Uterus (tissue), 4 donors: ENCODE results near the gene AMER3. TPM values are rescaled to one million over a fixed set of nuclear protein-coding genes. Genes with fewer than 3 reads are reported as not detected.
"Not testable (repeated sequence)": the region's sequence is repeated elsewhere in the genome, so short reads cannot be mapped to it uniquely, and the experiment has no call there.

Experiments used
- DNase-seq, 2 donors: peaks; one replicate each; pipeline ENCODE4 v3.0.0-alpha.2; 2019 to 2020
- H3K27ac ChIP-seq, 2 donors: fragments of 200-600 bp; sonication (generic); 1 replicate in 1 of 2; 2 replicates in 1 of 2; pipeline ENCODE4 v1.5.1; 2016 to 2018
- H3K27me3 ChIP-seq, 2 donors: fragments of 200-600 bp; sonication (generic); one replicate each; pipeline ENCODE4 v1.5.1; 2018 to 2019; ENCODE audit warnings: control low read depth in 1 of 2
- H3K36me3 ChIP-seq, 2 donors: fragments of 200-600 bp; sonication (generic); one replicate each; pipeline ENCODE4 v1.5.1; 2019; ENCODE audit warnings: control low read depth in 1 of 2
- H3K4me1 ChIP-seq, 2 donors: fragments of 200-600 bp; sonication (generic); one replicate each; pipeline ENCODE4 v1.5.1; 2018 to 2019; ENCODE audit warnings: control low read depth in 1 of 2
- H3K4me3 ChIP-seq, 2 donors: fragments of 200-600 bp; sonication (generic); 1 replicate in 1 of 2; 2 replicates in 1 of 2; pipeline ENCODE4 v1.5.1; 2018 to 2019; ENCODE audit warnings: mild to moderate bottlenecking in 1 of 2
- H3K9me3 ChIP-seq, 2 donors: fragments of 200-600 bp; sonication (generic); one replicate each; pipeline ENCODE4 v1.5.1; 2019; ENCODE audit warnings: control low read depth in 1 of 2
- CTCF ChIP-seq, 4 experiments: fragments of 200-600 bp in 2 of 4; fragments of 450-650 bp in 2 of 4; sonication (generic) in 2 of 4; IDR thresholded peaks; one replicate each; pipeline ENCODE4 v1.5.1; 2016 to 2019; ENCODE audit warnings: antibody characterized with exemption in 4 of 4, mild to moderate bottlenecking in 2 of 4, moderate library complexity in 1 of 4
- POLR2A ChIP-seq, 2 donors: fragments of 450-650 bp; IDR thresholded peaks; one replicate each; pipeline ENCODE4 v1.6.1; 2016; ENCODE audit warnings: antibody characterized with exemption in 2 of 2, mild to moderate bottlenecking in 1 of 2, moderate library complexity in 1 of 2
- intact Hi-C: fragments of 100-400 bp; cut with DNase I; formaldehyde crosslinking; loops from one replicate; pipeline ENCODE4 v1.15.1; 2023; ENCODE audit warnings: low total_unique reads
- total RNA-seq, 4 donors: library from RNA; depleted of rRNA in 3 of 4; stranded (reverse); fragments of >200 nt in 3 of 4; gene quantifications; one replicate each; pipeline versions ENCODE4 v1.1.0 to v1.2.4, GENCODE V29; 2014 to 2023
- donor health status: DM: yes; HTN: yes; CAD: no.

The AMER3 gene
- total RNA-seq, 4 donors from 2014 or later = 0.21 TPM; not detected in 3

GRCh38 chr2:130729322-130730299 is 25.7 kb upstream of the AMER3 start:
- H3K4me1 ChIP-seq = peaks cover 6 to 7% of the 10 kb centered on the region in 2 donors
- H3K4me3 ChIP-seq = no peak overlapping the region
- no peaks in the 10 kb centered on the region for H3K9me3 ChIP-seq
- no peak overlapping the region for H3K27ac ChIP-seq
- H3K27me3 ChIP-seq = no peaks in the 10 kb centered on the region
- TF ChIP-seq CTCF (IDR thresholded peaks at IDR 0.05) (no peak), POLR2A (IDR thresholded peaks at IDR 0.05) (no peak)
- DNase-seq = no peak
- H3K36me3 ChIP-seq = no peaks in the 10 kb centered on the region
- intact Hi-C loops = no loop called here

DNA sequence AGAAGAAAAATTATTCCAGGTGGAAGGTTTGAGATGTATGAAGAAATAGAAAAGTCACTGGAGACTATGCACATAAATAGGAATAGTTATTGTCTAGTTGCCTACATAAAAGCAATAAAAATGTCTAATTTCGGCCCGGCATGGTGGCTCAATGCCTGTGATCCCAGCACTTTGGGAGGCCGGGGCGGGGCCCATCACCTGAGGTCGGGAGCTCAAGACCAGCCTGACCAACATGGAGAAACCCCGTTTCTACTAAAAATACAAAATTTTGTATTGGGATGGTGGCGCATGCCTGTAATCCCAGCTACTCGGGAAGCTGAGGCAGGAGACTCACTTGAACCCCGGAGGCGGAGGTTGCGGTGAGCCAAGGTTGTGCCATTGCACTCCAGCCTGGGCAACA is 23.1 kb upstream of the AMER3 start:
- H3K27me3 ChIP-seq, DNase-seq, H3K9me3 ChIP-seq, H3K36me3 ChIP-seq, H3K4me1 ChIP-seq, H3K4me3 ChIP-seq, intact Hi-C loops, H3K27ac ChIP-seq: not testable (repeated sequence)

GRCh38 chr2:130735200-130735599 is 20.1 kb upstream of the AMER3 start:
- no peak for DNase-seq
- intact Hi-C loops = no loop called here

DNA sequence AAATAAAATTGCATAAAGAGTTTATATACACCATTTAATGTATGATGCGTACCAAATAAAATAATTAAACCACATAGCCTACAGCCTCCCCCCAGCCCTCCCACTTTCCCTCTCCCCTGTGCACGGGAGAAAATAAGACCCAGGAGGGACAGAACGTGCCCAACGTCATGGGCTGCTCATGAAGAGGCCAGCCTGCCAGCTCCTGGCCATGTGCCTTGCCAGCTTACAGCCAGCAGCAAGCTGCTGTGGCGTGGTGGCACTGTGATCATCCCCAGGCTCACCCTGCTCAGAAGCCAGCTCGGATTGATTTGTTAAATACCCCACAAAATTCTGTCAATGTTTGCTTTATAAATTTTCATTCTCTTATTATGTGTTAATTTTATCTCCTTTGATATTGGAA is 18.9 kb upstream of the AMER3 start:
- DNase-seq = no peak
- H3K4me3 ChIP-seq = no peak overlapping the region
- H3K36me3 ChIP-seq = no peaks in the 10 kb centered on the region
- no peaks in the 10 kb centered on the region for H3K4me1 ChIP-seq
- TF ChIP-seq POLR2A (IDR thresholded peaks at IDR 0.05) (no peak), CTCF (IDR thresholded peaks at IDR 0.05) (no peak)
- no peak overlapping the region for H3K27ac ChIP-seq
- H3K27me3 ChIP-seq = no peaks in the 10 kb centered on the region
- intact Hi-C loops = no loop called here
- H3K9me3 ChIP-seq = no peaks in the 10 kb centered on the region

More at GRCh38 chr2:130735200-130735599, 20.1 kb upstream of the AMER3 start:
- TF ChIP-seq CTCF (IDR thresholded peaks at IDR 0.05) (no peak), POLR2A (IDR thresholded peaks at IDR 0.05) (no peak)
- no peaks in the 10 kb centered on the region for H3K9me3 ChIP-seq
- H3K27ac ChIP-seq = no peak overlapping the region
- H3K27me3 ChIP-seq = no peaks in the 10 kb centered on the region
- no peaks in the 10 kb centered on the region for H3K4me1 ChIP-seq
- H3K36me3 ChIP-seq = no peaks in the 10 kb centered on the region
- no peak overlapping the region for H3K4me3 ChIP-seq

GRCh38 chr2:130737592-130737991 is 17.7 kb upstream of the AMER3 start:
- no peaks in the 10 kb centered on the region for H3K9me3 ChIP-seq

More at GRCh38 chr2:130737592-130737991, 17.7 kb upstream of the AMER3 start:
- intact Hi-C loops = no loop called here
- no peaks in the 10 kb centered on the region for H3K4me1 ChIP-seq
- no peak overlapping the region for H3K27ac ChIP-seq
- no peaks in the 10 kb centered on the region for H3K36me3 ChIP-seq
- no peak for TF ChIP-seq POLR2A (IDR thresholded peaks at IDR 0.05)
- TF ChIP-seq CTCF (IDR thresholded peaks at IDR 0.05) = no peak
- no peak overlapping the region for H3K4me3 ChIP-seq
- DNase-seq = no peak
- H3K27me3 ChIP-seq = no peaks in the 10 kb centered on the region
